Coronary artery (tissue), 2 donors: Measurements from ENCODE around the gene ZFHX2.

Experiments used
- DNase-seq: peaks from one replicate; pipeline ENCODE4 v3.0.0-alpha.2; 2017; ENCODE audit warnings: low spot score
- H3K27ac ChIP-seq, 2 donors: fragments of 200-600 bp; sonication (generic); one replicate each; pipeline ENCODE4 v1.5.1; 2016 to 2019
- H3K4me3 ChIP-seq: fragments of 200-600 bp; sonication (generic); 2 replicates; pipeline ENCODE4 v1.5.1; 2016; ENCODE audit warnings: mild to moderate bottlenecking, moderate library complexity
- CTCF ChIP-seq: fragments of 200-600 bp; sonication (generic); IDR thresholded peaks from one replicate; pipeline ENCODE4 v1.5.1; 2019; ENCODE audit warnings: antibody characterized with exemption

The ZFHX2 gene

GRCh38 chr14:23550131-23550811 is 1.3 kb downstream of the ZFHX2 start:
- no peak for DNase-seq
- no peak for TF ChIP-seq CTCF
- Histone ChIP-seq H3K4me3 (peak overlapping the region; percentile 76), H3K27ac (no peak overlapping the region)

DNA sequence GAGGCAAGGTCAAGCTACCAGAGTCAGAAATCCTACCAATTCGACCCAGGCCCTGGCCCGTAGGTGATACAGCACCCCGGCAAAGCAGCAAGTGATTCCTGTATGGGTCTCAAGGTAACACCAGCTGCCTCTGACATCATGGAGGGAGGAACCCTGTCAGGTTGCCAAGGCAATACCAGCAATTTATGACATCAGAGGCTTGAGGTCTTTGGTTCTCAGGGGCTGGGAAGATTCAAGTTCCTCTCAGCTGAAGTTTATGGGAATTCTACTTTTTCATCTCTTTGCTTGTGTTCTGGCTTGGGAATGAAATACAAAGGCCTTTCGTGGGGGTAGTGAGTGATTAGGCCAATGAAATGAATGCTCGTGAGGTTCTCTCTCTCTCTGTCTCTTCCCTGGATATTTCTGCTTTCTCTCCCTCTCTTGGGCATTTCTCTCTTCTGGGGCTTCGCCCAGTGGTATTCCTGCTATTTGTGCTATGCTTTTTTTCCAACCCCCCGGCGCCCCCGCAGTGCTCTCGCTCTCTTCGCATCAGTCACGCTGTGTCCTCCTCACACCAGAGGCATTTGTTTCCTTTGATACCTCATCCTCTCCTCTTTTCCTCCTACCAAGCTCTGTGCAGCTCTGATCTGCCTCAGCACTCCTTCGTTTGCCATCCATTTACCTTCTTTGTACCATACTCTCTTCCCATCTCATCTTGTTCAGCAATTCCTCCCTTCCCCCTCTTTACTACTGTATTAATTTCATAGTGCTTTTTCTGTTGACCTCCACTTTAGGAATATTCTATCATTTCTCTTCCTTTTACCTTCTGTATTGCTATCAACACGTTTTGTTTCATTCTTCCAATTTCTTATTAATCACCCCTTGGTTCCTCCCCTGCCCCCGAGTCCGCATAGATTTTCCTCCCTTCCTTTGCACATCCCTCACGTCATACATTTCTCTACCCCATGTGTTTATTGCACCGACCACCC is 2.9 kb downstream of the ZFHX2 start:
- no peak overlapping the region for H3K27ac ChIP-seq
- DNase-seq, result no peak
- no peak overlapping the region for H3K4me3 ChIP-seq
- no peak for TF ChIP-seq CTCF

DNA sequence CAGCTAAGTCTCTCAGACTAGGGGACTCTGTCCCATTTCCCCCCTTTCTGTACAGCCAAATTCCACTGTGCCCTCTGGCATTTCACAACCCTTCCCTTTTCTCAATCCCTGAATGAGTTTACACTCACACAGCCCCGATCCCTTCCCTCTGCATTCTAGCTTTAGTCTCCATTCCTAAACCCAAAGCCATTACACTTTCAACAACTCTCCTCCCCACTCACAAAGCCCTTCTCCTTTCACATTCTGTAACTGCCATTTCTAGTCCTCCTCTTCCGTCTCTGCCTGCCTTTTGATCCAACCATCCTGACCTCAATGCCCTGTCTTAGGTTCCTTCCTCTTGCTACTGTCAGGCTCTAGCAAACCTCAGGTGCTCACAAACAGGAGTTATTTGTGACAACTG is 3.6 kb downstream of the ZFHX2 start:
- TF ChIP-seq CTCF, result no peak
- DNase-seq, result no peak
- H3K27ac ChIP-seq, result no peak overlapping the region
- H3K4me3 ChIP-seq, result no peak overlapping the region

DNA sequence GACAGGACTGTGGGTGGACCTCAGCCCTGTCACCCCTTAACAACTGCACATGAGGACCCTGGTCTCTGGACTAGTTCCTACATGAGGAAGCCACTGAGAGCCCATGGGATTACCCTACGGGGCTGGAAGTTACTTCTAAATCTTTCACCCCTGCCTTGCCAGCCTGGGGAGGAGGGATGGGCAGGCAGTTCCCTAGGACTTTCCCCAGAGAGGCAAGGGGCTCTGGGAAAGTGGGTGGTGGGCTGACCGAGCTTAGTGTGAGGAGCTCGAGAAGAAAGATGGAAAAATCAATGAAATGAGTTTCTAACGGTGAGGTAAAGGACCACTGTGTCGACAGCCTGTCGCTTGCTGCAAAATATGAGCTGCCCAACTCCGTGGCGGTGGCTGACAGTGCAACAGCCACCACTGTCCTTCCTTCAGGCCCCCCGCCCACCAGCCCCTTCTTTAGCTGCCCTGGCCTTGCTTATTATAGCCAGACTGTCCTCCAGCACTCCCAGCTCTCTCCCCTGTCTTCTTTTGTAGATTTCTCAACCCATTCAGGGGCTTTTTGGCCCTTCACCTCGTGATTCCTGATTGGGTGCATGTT is 5.0 kb downstream of the ZFHX2 start:
- Histone ChIP-seq H3K4me3 (no peak overlapping the region), H3K27ac (no peak overlapping the region)
- no peak for TF ChIP-seq CTCF
- no peak for DNase-seq

- no peak for TF ChIP-seq CTCF
- H3K4me3 ChIP-seq, result no peak overlapping the region
- H3K27ac ChIP-seq, result peak overlapping the region in 1 of 2 donors; percentile 48
- DNase-seq, result no peak
Observed at GRCh38 chr14:23545740-23546365, 5.7 kb downstream of the ZFHX2 start.

DNA sequence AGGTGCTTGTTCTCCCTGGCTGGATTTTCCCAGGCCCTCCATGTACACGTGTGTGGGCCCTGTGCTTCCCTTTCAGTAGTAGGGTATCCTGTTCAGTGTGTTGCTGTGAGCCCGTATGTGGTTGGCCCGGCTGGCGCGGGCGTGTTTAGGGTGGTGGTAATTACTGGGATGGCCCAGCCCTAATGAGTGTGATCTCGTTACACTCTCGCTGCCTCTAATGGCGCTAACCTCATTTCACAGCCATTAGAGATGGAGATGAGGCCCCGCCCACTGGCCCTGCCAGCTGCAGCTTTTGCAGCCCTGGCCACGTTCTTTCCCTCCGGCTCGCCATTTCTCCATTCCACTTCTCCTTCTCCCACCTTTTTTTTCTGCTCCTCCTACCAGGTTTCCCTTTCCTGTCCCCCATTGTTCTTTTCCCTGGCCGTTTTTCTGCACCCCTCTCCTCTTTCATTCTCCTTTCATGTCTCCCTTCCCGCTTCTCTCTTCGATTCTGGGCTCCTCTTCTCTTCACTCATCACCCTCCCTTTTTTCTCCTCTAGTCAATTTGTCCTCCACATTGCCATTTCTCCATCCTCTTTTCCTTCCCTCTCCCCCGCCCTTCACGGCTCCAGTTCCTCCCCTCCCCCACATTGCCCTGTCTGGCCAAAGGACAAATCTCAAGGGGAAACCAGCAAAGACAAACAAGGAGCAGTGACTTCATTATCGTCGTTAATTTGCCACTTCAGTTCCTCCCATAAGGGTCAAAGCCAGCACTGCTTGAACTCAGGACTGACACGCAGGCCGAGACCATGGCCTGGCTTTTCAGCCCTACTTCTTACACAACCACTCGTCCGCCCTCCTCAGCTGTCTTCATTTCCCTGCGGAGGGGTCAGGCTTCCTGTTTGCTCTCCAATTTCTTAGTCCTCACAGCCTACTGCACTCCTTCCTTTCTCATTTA is 6.8 kb downstream of the ZFHX2 start:
- TF ChIP-seq CTCF, result no peak
- Histone ChIP-seq H3K27ac (peak overlapping the region in 1 of 2 donors; percentile 5), H3K4me3 (no peak overlapping the region)
- DNase-seq, result no peak
